Fibroblast of lung (primary cell): ENCODE results near the gene DTD1. TPM values are rescaled to one million over a fixed set of nuclear protein-coding genes. Genes with fewer than 3 reads are reported as not detected.

ENCODE experiments used
- DNase-seq, 2 donors: peaks; one replicate each; pipeline versions ENCODE4 v3.0.0 to v3.0.0-alpha.2; 2010; ENCODE audit warnings: low read depth in 2 of 2
- H2AFZ ChIP-seq: 2 replicates; pipeline ENCODE4 v1.5.1; 2012; ENCODE audit warnings: low read length, control low read depth, inconsistent platforms
- H3K27ac ChIP-seq: 2 replicates; pipeline ENCODE4 v1.5.1; 2011; ENCODE audit warnings: low read length, control low read depth; ENCODE audit not compliant: insufficient read depth
- H3K27me3 ChIP-seq: 2 replicates; pipeline ENCODE4 v1.5.1; 2011; ENCODE audit warnings: mild to moderate bottlenecking, low read length; ENCODE audit not compliant: control insufficient read depth, insufficient read depth
- H3K36me3 ChIP-seq: 2 replicates; pipeline ENCODE4 v1.5.1; 2011; ENCODE audit warnings: low read length; ENCODE audit not compliant: control insufficient read depth, insufficient read depth
- H3K4me1 ChIP-seq: 2 replicates; pipeline ENCODE4 v1.5.1; 2011; ENCODE audit warnings: low read length; ENCODE audit not compliant: control insufficient read depth, insufficient read depth; ENCODE audit errors: extremely low read depth
- H3K4me2 ChIP-seq: 2 replicates; pipeline ENCODE4 v1.5.1; 2011; ENCODE audit warnings: low read length, control low read depth; ENCODE audit not compliant: insufficient read depth; ENCODE audit errors: extremely low read depth
- H3K4me3 ChIP-seq, 4 experiments: fragments of 200-600 bp in 1 of 4; sonication (generic) in 1 of 4; replicated peaks in 1 of 4; 2 replicates each; pipeline ENCODE4 v1.5.1; 2011 to 2016; ENCODE audit warnings: low read length in 4 of 4, low read depth in 3 of 4, mild to moderate bottlenecking in 3 of 4, control low read depth in 2 of 4, inconsistent platforms in 1 of 4, mixed read lengths in 1 of 4; ENCODE audit not compliant: insufficient read depth in 1 of 4; ENCODE audit errors: control extremely low read depth in 1 of 4
- H3K79me2 ChIP-seq: 2 replicates; pipeline ENCODE4 v1.5.1; 2012; ENCODE audit warnings: mild to moderate bottlenecking, low read length, inconsistent platforms; ENCODE audit not compliant: control insufficient read depth, insufficient read depth
- H3K9ac ChIP-seq: 2 replicates; pipeline ENCODE4 v1.5.1; 2011; ENCODE audit warnings: mild to moderate bottlenecking, low read length, control low read depth; ENCODE audit not compliant: insufficient read depth
- H3K9me3 ChIP-seq: 2 replicates; pipeline ENCODE4 v1.5.1; 2012; ENCODE audit warnings: low read depth, low read length; ENCODE audit not compliant: control insufficient read depth, insufficient read depth
- H4K20me1 ChIP-seq: 2 replicates; pipeline ENCODE4 v1.5.1; 2011; ENCODE audit warnings: low read length; ENCODE audit not compliant: control insufficient read depth, insufficient read depth; ENCODE audit errors: extremely low read depth
- EZH2 ChIP-seq: IDR thresholded peaks from 2 replicates; pipeline ENCODE4 v1.5.1; 2012; ENCODE audit warnings: low read length, control low read depth, mild to moderate bottlenecking; ENCODE audit errors: missing control alignments
- polyA plus RNA-seq, 2 donors: library from polyadenylated mRNA; depleted of rRNA in 1 of 2; stranded (reverse) in 1 of 2; unstranded in 1 of 2; fragments of >200 nt; gene quantifications; 2 replicates each; pipeline ENCODE4 v1.2.1, GENCODE V29; 2011 to 2012; ENCODE audit warnings: missing spikeins in 1 of 2
- total RNA-seq: library from RNA; depleted of rRNA; stranded (reverse); fragments of >200 nt; gene quantifications from 2 replicates; pipeline ENCODE4 v1.2.1, GENCODE V29; 2014
- TF ChIP-seq, protein P1 (sequence below), 2 donors: IDR thresholded peaks in 1 of 2; conservative IDR thresholded peaks in 1 of 2; 1 replicate in 1 of 2; 2 replicates in 1 of 2; pipeline ENCODE4 v1.5.1; 2011 to 2012; ENCODE audit warnings: low read length in 2 of 2, control low read depth in 1 of 2, inconsistent platforms in 1 of 2, low read depth in 1 of 2, mild to moderate bottlenecking in 1 of 2

Gene DTD1
- total and polyA plus RNA-seq, 2 donors (not counting 1 experiment from before 2014, with no cell fraction given): 60.8 to 71.0 TPM

DNA sequence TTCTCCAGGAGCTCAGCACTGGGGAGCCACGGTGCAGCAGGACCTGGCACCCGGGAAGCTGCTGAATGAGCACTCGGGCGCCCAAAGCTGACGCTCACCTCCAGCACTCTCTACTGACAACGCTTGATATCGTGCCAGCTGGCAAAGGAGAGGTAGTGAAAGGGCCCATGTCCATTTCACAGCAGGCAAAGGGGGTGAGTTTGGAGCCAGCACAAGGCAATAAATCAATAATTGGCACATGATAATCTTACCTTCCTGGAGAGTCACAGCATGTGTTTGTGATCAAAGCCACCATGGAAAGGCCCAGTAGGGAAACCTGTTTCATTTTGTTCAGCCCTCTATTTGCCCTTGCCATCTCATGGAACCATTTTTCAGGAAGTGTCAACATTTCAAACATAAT is 43.9 kb upstream of the DTD1 start:
- no peaks in the 10 kb centered on the region for H3K79me2 ChIP-seq
- H3K27ac ChIP-seq: no peak overlapping the region
- no peak overlapping the region for H3K4me3 ChIP-seq
- no peak for DNase-seq
- no peak overlapping the region for H3K4me2 ChIP-seq
- peaks cover 11% of the 10 kb centered on the region for H3K36me3 ChIP-seq
- no peaks in the 10 kb centered on the region for H3K4me1 ChIP-seq
- H4K20me1 ChIP-seq: no peaks in the 10 kb centered on the region
- no peak overlapping the region for H3K9ac ChIP-seq
- no peak for TF ChIP-seq EZH2
- TF ChIP-seq, protein P1, sequence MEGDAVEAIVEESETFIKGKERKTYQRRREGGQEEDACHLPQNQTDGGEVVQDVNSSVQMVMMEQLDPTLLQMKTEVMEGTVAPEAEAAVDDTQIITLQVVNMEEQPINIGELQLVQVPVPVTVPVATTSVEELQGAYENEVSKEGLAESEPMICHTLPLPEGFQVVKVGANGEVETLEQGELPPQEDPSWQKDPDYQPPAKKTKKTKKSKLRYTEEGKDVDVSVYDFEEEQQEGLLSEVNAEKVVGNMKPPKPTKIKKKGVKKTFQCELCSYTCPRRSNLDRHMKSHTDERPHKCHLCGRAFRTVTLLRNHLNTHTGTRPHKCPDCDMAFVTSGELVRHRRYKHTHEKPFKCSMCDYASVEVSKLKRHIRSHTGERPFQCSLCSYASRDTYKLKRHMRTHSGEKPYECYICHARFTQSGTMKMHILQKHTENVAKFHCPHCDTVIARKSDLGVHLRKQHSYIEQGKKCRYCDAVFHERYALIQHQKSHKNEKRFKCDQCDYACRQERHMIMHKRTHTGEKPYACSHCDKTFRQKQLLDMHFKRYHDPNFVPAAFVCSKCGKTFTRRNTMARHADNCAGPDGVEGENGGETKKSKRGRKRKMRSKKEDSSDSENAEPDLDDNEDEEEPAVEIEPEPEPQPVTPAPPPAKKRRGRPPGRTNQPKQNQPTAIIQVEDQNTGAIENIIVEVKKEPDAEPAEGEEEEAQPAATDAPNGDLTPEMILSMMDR (conservative IDR thresholded peaks at IDR 0.05 in 1 of 2, IDR thresholded peaks at IDR 0.05 in 1 of 2; ENCODE audit: low read depth in 1 of 2, low read length in 2 of 2): no peak
- no peaks in the 10 kb centered on the region for H3K27me3 ChIP-seq
- no peak overlapping the region for H2AFZ ChIP-seq
- H3K9me3 ChIP-seq: no peaks in the 10 kb centered on the region

DNA sequence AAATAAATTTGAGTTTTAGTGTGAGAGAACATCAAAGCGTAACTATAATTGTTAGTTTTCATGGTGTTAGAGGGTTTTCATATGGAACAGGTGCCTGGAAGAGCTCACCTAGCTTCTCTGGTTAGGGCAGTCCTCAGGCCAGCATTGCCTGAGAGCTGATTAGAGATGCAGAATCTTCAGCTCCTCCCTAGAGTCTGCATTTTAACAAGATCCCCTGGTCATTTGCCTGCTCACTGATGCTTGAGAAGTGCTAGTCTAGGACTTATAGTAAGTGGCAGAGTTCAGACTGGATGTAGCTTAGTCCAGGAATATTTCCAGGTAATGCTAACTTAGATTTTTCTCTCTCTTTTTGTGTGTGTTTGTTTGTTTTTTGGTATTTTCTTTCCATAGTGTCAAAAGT is 42.3 kb upstream of the DTD1 start:
- H4K20me1 ChIP-seq: no peaks in the 10 kb centered on the region
- no peak for TF ChIP-seq EZH2
- H3K79me2 ChIP-seq: no peaks in the 10 kb centered on the region
- H3K4me1 ChIP-seq: no peaks in the 10 kb centered on the region
- H3K36me3 ChIP-seq: peaks cover 11% of the 10 kb centered on the region
- H3K9me3 ChIP-seq: no peaks in the 10 kb centered on the region
- H3K4me2 ChIP-seq: no peak overlapping the region
- no peaks in the 10 kb centered on the region for H3K27me3 ChIP-seq
- no peak overlapping the region for H2AFZ ChIP-seq
- no peak for DNase-seq
- H3K4me3 ChIP-seq: no peak overlapping the region
- H3K27ac ChIP-seq: no peak overlapping the region
- no peak overlapping the region for H3K9ac ChIP-seq

DNA sequence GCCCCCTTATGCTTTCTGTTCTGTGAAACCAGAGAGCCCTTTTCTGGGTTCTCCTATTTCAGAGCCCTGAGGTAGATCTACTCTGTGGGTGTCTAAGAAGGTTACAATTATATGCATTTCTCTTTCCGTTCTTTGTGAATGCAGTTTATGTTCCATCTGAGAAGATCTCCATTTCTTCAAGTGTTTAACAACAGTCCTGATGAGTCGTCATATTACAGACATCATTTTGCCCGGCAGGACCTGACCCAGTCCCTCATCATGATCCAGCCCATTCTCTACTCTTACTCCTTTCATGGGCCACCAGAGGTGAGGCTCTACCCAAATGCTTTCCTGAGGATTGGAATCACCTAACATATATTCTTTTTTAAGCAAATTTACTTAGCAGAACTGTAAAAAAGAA is 39.4 kb upstream of the DTD1 start:
- no peak for TF ChIP-seq EZH2
- TF ChIP-seq, protein P1 (conservative IDR thresholded peaks at IDR 0.05 in 1 of 2, IDR thresholded peaks at IDR 0.05 in 1 of 2; ENCODE audit: low read depth in 1 of 2, low read length in 2 of 2): no peak
- no peak overlapping the region for H3K9ac ChIP-seq
- H3K27me3 ChIP-seq: no peaks in the 10 kb centered on the region
- DNase-seq: no peak
- no peak overlapping the region for H3K4me3 ChIP-seq
- H3K4me1 ChIP-seq: no peaks in the 10 kb centered on the region
- no peaks in the 10 kb centered on the region for H4K20me1 ChIP-seq
- no peak overlapping the region for H3K27ac ChIP-seq
- no peak overlapping the region for H2AFZ ChIP-seq
- no peaks in the 10 kb centered on the region for H3K79me2 ChIP-seq
- H3K36me3 ChIP-seq: peaks cover 7% of the 10 kb centered on the region
- no peaks in the 10 kb centered on the region for H3K9me3 ChIP-seq
- no peak overlapping the region for H3K4me2 ChIP-seq
